Measurements from ENCODE around the gene PRR7.
"Not testable (repeated sequence)": the region's sequence is repeated elsewhere in the genome, so short reads cannot be mapped to it uniquely, and the experiment has no call there.

The PRR7 gene

DNA sequence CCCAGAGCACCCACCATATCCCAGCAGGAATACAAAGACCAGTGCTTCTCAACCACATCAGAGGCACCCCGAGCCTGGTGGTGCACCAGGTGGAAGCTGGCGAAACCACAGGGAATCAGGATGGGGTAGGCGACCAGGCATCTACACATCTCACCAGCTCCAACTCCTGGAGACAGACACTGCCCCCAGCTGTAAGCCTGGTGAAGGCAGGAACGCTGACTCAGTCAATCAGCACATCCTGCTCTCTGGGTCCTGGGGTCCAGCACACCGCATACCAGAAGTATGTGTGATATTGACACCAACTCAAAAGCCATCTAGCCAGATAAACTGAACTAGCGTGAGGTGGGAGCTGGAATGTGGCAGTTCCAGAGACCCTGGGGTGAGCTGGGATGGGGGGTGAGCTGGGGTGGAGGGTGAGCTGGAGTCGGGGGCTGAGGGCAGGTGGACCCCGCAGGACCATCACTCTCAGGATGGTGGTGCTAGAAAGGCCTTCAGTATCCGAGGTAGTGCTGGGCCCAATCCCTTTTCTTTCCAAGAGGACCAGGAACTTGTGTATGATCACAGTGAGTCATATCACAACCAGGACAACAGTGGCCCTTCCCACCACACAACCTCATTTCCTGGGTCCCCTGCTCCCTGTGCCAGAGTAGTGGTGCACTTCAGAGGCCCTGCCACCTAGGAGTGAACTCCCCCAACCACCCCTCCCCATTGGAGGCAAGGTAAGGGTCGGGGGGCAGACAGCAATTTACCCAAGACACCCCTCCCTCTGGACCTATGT lies 24.3 kb downstream of the PRR7 start:
- DNase-seq: no peak

DNA sequence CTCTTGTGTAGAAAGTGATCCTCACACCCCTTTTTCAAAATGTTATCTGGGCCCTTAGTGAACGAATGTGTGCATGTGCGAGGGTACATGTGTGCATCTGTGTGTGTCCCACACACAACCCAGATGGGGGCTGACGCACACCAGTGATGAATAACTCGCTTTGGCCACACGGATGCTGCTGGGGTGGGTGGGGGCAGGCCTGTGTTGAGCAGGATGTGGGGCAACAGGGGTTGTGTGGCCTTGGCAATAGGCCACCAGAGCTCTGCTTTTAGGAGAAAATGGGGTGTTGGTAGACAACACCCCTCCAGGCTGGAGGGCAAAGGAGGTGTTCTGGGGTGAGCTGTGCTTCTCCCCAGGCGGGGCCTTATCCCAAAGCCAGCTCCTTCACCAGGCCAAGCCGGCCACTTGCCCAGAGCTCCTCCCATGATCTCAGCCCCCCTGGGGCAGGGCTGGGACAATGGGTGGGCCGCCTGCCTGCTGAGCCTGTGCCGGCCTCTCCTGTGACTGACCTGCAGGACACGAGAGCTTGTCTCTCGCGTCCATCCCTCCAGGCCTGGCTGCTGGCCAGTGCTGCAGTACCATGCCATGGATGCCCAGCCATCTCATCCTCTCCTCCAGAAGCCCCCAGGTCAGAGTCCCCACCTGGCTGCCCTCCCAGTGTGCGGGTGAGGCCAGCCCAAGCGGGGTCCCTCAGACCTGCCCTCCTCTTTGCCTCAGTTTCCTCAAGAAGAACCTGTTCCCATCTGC lies 25.2 kb downstream of the PRR7 start:
- DNase-seq: no peak

DNA sequence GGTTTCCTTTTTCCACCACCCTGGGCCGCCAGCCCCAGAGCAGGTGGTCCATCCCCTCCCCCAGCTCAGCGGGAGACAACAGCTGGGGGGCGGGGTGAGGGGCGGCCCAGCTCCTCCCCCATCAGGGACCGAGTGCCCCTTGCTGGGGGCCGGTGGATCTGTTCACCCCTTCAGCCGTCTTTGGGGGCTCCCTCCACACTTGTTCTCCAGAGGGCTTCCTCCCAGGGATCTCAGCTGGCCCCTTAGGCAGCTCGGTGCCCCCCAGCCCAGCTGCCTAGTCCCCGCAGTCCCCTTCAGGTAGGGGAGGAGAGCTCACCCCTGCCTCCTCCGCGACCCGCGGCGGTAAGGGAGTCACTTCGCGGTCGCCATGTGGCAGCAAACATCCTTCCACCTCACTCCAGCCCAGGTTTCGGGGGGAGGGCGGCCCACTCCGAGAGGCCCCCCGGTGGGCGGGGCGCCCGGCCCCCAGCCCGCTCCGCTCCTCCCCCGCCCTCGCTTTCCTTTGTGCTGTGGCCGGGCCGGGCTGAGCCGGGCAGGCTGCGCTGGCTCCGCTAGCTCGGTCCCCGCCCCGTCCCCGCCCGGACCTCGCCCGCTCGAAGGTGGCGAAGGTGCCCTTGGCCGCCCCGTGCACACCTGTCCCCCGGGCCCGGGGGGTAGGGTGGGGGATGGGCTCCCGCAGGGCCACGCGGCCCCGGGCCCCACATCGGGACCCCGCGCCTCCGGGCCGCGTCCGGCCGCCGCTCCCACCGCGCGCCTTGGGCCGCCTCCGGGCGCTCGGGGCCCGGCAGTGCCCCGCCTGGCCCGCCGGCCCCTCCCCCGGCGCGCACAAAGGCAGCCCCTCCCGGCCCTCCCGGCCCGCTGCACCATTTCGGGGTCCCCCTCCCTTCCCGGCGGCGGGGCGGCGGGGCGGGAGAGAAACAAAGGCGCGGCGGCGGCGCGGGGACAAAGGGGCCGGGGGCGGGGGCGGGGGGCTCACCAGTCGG lies 26.1 kb downstream of the PRR7 start:
- DNase-seq: peak; percentile 24

DNA sequence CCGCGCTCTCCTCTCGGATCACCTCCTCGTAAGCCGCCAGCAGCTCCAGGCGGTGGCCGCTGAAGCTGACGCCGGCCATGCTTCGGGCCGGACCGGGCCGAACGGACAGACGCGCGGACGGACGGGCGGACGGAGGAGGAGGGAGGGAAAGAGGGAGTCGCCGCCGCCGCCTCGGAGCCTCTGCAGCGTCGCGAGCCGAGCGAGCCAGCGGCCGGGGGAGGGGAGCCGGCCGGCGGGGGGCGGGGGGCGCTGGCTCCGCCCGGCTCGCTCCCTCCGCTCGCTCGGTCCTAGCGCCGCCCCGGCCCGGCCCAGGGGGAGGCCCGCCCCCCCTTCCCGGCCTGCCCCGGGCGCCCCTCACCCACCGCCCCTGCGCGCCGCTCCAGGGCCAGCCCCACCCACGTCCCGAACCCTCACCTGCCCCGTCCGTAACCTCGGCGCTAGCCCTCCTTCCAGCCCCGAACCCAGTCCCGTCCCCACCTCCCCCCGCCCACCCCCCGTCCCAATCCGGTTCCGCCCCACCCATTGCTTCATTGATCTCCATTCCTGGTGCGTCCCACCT lies 26.9 kb downstream of the PRR7 start, which contains the start of gene DBN1:
Gene DBN1 (minus strand): TSS at position 192 of the 559 bp plus-strand sequence. CDS start 113 bp downstream, at position 79.
- DNase-seq: no peak

DNA sequence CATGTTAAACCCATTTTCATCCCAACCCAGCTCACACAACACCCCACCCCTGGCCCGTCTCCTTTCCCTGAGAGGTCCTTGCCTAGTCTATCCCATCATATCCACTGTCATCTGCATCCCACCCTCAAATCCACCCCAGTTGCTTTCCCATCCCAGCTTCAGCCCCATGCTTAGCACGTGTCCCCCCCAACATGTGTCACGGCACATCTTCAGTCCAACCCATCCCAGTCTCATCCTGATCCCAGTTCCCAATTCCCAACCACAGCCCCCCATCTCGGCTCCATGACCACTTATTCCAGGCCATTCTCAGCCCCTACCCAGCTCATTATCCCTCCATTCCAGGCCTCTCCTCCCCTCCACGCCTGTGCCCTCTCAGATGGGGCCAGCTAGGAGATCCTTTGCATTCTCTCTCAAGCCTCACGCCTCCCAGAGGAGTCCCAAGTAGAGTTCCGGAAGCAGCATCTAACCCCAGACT lies 27.4 kb downstream of the PRR7 start:
- DNase-seq: no peak

DNA sequence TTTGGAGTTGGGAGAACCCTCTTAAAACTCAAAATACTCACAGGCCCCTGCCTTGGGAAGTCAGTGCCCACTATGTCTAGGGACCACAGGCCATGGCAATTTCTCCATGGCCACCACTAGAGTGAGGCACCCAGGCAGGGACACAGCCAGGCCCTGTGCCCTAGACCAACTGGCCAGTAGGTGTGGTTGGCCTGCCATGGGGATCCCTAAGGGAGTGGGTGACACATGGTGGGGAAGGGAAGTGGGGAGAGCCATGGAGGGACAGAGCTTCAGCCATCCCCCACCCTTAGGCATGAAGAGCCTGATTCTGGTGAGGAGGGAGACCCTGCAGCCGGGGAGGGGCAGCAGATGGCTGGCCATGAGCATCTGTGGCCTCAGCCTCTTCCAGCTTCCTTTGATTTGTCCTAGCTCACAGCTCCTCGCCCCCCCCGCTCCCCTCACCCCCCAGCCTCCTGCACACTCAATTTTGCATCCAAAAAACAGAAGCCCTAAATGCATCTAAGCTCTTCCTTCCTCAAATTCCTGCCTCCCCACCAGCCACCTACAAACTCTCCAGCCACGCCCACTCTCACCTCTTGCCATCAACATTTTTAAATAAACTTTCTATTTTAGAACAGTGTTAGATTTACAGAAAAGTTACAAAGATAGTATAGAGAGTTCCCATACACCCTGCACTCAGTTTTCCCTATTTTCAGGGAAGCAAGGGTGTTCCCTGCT lies 28.4 kb downstream of the PRR7 start:
- no peak for DNase-seq

DNA sequence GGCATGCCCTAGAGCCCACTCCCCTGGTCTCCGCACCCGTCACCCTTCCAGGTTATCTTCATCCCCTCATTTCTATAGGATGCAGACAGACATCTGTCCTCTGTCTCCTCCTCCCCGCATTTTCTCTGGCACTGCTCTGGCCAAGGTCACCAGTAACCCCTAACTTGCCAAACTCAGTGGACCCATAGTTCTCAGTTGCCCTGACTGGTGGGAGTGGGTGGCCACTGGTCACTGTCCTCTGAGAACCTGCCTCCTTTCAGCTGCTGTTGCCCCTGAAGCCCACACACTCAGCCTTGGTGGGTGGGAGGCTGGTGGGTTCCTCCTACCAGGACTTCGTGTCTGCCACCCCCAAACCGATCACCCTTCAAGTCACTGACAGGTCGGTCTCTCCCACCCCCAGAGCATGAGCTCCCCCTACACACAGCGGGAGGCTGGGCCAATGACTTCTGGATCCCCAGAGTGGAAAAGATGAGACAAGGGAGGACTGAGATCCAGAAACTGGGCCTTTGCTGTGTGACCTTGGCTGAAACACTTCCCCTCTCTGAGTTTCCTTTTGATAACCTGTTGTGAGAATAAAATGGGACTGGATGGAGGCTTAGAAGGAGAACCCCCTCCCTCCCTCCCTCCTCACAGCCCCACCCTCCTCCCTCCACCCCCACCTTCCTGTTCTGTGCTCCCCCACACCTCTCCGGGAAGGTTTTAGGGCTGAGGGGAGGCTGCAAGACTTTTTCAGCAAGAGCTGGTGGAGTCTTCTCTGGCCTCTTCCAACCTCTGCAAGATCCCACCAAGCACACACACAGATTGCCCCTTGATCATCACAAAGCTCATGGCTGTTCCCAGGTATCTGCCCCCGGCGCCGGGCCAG lies 29.2 kb downstream of the PRR7 start:
- no peak for DNase-seq

DNA sequence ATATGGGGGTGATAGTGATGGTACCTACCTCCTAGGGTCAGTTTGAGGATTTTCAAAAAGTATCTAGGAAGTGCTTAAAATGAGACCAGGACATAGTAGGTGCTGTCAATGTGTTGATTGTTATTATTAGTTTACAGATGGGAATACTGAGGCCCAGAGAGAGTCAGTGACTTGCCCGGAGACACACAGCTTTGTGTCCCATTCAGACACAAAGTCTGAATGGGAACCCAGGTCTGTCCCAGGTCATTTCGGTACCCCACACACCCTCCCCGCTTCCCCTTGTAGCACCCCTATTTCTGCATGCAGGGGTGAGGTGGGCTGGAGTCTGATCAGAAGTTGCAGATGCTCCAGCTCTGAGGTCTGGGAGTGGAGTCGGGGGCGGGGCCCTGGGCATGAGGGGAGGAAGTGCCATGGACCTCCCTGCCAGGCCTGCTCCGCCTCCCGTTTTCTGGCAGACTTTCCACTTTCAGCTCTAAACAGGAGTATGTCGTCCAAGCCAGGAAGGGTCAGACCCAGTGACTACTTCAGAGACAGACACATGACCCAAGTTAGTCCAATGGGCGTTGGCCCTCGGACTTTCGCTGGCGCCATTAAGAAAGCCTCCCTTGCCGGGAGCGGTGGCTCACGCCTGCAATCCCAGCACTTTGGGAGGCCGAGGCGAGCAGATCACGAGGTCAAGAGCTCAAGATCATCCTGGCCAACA lies 30.1 kb downstream of the PRR7 start:
- DNase-seq: no peak

DNA sequence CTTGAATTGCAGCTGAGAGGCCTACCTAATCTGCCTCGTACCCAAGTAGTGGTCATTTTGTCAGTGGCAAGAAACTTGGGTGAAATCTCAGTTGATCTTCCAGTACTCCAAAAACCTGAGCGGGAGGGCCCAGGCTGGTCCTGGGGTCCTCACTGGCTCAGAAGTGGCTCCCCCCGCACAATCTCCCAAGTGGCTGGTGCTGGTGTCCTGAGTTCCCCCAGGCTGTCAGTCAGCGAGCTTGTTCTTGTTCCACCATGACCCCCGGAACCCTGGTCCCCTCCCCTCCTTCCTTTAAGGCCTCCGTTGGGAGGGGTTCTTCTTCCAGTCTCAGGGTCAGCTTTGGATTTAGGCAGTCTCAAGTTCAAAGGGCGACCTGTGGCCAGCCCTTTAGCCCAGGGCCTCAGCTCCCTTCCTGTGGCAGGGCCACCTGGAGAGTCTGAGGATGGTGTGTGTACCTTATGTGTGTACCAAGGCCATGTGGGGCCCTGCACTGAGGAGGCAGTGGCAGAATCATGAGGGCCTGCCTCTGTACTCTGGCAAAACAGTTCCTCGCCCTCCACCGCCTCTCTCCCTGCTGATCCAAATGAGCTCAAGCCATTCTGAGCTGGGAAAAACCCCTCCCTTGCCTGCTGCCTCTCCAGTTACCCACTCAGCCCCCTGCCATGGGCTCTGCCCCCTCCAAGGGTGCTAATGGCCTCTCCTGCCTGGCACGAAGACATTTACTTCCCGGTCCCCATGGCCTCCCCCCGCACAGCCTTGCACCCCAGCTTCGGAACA lies 31.3 kb downstream of the PRR7 start:
- DNase-seq: no peak

DNA sequence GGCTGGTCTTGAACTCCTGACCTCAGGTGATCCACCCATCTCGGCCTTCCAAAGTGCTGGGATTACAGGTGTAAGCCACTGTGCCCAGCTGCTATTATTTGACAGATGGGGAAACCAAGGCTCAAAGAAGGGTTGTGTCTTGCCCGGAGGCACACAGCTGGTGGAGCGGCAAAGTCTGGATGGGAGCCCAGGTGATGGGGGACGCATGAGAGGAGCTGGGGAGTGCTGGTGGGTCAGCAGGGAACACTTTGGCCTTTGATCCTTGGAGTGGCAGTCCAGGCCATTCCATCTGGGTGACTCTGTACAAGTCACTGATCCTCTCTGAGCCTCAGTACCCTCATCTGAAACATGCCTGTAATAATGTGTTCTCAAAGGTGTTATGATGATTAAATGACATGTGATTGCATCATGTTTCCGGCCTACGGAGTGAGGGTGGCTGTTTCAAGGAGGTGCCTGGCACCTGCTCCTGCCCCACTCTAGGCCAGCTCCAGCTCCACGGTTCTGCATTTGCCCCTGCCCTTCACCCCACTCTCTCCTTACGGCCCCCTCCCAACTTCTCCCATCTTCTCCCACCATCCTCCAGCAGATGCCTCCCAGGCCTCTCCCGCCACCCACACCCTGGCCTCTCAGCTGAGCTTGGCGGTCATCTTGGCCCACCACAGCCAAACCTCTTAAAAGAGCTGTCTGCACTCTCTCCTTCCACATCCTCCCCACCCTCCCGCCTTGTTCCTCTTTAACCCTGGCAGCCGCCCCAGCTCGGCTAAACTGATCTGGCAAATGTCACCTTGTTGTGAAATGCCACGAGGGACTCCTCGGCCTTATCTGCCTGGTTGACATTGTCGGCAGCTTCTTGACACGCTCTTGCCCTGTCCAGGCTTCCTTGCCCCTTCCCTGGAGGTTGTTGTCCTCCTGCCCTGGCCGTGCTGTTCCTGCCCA lies 32.4 kb downstream of the PRR7 start:
- DNase-seq: no peak

DNA sequence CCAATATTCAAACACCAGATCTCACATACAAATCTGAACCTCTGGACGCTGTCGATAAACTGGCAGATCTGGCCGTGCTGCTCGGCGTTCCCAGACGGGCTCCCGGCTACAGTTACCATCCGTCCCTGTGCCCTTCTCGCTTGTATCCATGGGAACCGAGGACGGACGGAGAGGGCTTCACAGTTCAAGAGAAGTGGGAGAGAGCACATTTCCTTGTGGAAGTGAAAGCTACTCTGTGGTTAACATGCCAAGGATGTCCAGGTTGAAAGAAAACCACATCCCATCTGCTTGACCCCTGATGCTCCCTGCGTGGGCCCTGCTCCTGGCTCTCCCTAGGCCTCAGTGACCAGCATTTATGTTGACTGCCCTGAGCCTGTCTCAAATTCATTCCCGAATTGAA lies 33.2 kb downstream of the PRR7 start:
- no peak for DNase-seq

DNA sequence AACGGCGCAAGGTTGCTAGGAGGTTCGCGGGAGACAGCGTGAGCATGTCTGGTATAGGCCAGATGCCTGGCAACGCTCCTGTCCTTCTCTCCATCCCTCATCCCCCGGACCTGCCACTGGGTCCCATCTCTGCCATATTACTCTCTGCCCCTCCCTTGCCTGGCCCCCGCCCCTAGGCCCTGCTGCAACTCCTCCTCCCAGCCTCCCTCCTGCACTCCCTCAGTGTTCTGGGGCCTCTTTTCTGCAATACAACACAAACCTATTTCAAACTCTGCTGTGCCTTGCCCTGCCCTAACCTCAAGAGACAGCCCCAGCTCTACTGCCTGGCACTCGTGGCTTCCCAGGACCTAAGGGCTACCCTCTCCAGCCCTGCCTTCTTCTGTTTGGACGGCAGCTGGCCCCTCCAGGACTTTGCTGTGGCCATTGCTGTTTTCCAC lies 35.8 kb downstream of the PRR7 start:
- DNase-seq: no peak

DNA sequence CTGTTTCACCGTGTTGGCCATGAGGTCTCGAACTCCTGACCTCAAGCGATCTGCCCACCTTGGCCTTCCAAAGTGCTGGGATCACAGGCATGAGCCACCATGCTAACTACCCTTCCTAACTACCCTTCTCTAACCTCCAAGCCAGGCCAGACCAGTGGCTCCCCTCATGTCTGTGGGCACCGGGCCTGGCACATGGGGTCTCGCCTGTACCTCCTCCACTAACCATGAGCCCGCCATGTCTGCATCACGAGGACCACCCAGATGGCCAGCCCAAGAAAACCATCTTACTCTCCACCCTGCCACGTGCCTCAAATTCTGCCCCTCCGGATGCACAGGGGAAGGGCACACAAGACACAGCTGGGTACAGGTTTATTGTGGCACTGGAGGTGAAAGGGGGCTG lies 36.4 kb downstream of the PRR7 start:
- DNase-seq: no peak

DNA sequence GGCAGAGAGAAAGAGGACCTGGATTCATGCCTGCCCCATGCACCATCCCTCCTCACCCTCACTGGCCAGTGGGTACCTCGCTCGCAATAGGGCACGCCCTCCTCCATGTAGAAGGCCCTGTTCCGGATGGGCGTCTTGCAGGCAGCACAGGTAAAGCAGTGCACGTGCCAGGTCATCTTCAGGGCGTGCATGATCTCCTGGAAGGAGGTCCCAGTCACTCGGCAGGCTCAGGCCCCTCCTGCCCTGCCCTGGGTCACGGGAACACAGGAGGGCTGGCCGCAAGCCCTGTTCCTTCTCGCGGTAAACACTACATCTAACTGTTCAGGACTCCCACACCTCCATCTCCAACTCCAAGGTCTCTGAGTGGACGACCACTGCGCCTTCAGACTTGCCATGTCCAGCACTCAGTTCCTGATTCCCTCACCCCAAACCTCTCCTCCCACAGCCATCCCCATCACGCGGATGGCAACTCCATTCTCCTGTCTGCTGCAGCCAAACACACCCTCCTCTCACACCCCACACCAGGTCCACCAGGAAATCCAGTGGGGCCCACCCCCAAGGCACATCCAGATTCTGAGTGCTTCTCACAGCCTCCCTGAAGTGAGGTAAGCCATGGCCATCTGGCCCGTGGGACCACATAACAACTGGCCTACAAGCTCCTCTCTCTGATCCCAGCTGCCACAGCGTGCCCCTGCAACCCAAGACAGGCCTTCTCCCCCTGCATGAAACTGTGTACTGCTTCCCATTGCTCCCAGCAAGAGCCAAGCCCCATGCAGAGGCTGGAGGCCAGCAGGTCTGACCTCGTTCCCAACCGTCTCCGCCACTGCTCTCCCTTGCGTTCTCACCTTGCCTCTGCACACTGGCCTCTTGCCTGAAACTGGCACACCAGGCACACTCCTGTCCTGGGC lies 37.6 kb downstream of the PRR7 start:
- DNase-seq: no peak

DNA sequence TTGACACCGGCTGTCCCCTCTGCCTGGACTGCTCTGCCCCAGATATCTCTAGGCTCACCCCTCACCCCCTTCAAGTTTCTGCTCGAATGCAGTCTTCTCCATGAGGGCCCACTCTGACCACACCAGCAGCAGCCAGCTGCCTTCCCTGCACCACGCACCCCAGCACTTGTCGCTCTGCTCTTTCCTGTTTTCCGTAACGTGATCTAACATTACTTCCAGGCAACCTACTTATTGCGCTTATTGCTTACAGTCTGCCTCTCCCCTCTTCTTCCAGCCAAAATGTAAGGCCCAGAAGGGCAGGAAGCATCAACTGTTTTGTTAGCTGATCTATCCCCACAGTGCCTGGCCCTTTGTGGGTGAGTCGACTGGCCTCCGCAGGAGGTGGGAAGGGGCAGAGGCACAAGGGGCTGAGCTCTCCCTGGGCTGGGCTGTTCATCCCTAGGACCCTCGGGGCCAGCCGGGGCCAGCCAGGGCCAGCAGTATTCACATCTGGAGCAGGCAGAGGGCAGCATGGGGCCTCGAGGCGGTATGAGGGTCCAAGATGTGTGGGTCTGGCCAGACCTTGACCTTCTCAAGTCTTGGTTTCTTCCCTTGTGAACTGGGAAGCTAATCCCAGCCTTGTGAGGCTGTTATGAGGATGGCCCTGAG lies 38.4 kb downstream of the PRR7 start:
- no peak for DNase-seq

DNA sequence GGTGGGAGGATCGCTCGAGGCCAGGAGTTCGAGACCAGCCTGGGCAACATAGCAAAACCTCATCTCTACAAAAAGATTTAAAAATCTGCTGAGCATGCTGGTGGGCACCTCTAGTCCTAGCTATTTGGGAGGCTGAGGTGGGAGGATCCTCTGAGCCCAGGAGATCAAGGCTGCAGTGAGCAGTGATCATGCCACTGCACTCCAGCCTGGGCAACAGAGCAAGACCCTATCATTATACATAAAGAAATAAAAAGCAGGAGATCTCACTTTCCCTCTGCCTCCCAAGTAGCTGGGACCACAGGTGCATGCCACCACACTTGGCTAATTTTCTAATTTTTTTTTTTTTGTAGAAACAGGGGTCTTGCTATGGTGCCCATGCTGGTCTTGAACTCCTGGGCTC lies 39.1 kb downstream of the PRR7 start:
- DNase-seq: not testable (repeated sequence)
